GM20000 (cell line): ENCODE results near the gene CCDC88C.

Experiments used
- DNase-seq: peaks from one replicate; pipeline ENCODE4 v3.0.0; 2012; ENCODE audit warnings: low spot score
- TF ChIP-seq, protein P1 (sequence below): IDR thresholded peaks from 2 replicates; pipeline ENCODE4 v1.5.1; 2012; ENCODE audit warnings: mild to moderate bottlenecking, control low read depth; ENCODE audit errors: extremely low read depth, missing control alignments

CCDC88C gene

DNA sequence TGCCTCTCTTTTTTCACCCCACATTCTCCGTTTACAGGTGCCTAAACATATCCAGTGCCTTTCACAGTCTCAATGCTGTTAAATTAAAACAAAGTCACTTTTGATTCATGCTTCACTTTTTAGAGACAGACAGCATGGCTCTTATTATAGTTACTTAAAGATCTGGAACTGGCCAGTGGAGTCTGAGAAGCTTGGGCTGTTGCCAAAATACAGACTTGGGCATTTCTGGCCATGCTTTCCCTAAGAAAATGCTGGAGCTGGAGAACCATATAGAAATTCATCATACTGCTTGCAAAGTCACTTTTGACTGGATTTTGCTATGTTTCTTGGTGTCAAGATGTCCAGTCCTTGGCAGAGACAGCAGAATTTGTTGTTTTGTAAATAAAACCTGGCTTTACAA is 161.0 kb downstream of the CCDC88C start:
- no peak for DNase-seq
- TF ChIP-seq, protein P1, sequence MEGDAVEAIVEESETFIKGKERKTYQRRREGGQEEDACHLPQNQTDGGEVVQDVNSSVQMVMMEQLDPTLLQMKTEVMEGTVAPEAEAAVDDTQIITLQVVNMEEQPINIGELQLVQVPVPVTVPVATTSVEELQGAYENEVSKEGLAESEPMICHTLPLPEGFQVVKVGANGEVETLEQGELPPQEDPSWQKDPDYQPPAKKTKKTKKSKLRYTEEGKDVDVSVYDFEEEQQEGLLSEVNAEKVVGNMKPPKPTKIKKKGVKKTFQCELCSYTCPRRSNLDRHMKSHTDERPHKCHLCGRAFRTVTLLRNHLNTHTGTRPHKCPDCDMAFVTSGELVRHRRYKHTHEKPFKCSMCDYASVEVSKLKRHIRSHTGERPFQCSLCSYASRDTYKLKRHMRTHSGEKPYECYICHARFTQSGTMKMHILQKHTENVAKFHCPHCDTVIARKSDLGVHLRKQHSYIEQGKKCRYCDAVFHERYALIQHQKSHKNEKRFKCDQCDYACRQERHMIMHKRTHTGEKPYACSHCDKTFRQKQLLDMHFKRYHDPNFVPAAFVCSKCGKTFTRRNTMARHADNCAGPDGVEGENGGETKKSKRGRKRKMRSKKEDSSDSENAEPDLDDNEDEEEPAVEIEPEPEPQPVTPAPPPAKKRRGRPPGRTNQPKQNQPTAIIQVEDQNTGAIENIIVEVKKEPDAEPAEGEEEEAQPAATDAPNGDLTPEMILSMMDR: no peak

DNA sequence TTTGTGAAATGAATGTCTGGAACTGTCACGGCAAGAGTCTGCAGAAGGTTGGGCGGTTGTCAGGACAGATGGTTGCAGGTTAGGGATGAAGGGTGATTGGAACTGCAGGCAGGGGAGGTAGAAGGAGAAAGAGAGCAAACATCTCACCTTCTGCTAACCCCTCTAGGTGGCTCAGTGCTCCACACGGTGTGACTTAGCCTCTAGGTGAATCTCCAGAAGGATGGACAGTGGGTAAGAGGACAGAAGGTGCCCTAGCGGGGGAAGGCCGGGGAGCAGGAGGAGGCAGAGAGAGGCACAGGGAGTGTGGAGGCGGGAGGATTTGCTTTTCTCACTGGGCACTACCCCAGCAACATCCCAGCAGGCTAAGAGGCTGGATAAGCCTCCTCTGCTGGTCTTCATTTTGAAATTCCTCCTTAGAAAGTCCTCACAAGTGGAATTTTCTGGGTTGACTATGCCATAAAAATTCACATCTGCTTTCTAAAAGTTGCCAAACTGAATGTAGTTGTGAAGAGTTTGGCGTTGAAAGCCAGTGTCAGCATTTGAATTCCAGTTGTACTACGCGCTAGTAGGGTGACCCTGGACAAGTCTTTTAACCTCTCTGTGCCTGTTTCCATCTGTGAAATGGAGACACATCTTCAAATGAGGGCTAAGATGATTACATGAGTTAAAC is 162.5 kb downstream of the CCDC88C start:
- TF ChIP-seq, protein P1: no peak
- no peak for DNase-seq

DNA sequence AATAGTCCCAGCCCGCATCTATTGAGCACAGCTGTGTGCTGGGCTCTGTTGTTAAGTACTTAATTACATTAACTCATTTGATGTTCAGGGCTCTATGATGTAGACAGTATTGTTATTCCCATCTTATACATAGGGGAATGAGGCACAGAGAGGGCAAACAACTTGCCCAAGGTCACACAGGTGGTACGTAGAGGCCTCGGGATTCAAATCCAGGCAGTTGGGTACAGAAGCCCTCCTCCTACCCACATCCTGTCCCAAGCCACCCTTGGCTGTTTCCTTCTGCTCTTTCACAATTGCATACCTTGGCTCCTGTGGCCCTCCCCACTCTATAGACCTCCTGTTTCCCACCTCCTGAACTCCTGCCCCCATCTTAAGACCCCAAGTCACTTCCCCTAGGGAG is 163.2 kb downstream of the CCDC88C start:
- TF ChIP-seq, protein P1: no peak

DNA sequence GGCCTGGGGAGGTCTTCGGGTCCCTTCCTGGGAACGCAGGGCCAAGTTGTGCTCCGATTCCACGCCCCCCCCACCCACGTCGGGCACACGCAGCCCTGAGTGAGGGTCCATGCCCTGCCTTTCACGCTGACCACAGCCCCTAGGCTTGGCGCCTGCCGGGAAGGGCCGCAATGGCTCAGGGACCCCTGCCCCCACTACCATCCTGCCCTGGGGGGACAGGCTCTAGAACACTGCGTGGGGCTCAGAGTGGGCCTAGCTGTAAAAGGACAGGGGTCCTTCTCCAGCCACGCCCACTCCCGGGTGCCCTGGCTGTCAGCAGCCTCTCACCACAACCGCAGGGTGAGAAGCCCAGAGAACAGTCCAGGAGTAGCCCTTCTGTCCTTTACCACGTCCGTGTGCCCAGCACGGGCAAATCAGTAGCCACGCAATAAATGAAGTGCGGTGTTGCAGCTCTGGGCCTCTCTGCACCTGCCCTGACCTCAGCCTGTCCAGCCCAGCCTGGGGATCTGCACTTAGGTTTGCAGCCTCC is 163.8 kb downstream of the CCDC88C start:
- no peak for DNase-seq

More for the DNA sequence above, 163.2 kb downstream of the CCDC88C start:
- no peak for DNase-seq

DNA sequence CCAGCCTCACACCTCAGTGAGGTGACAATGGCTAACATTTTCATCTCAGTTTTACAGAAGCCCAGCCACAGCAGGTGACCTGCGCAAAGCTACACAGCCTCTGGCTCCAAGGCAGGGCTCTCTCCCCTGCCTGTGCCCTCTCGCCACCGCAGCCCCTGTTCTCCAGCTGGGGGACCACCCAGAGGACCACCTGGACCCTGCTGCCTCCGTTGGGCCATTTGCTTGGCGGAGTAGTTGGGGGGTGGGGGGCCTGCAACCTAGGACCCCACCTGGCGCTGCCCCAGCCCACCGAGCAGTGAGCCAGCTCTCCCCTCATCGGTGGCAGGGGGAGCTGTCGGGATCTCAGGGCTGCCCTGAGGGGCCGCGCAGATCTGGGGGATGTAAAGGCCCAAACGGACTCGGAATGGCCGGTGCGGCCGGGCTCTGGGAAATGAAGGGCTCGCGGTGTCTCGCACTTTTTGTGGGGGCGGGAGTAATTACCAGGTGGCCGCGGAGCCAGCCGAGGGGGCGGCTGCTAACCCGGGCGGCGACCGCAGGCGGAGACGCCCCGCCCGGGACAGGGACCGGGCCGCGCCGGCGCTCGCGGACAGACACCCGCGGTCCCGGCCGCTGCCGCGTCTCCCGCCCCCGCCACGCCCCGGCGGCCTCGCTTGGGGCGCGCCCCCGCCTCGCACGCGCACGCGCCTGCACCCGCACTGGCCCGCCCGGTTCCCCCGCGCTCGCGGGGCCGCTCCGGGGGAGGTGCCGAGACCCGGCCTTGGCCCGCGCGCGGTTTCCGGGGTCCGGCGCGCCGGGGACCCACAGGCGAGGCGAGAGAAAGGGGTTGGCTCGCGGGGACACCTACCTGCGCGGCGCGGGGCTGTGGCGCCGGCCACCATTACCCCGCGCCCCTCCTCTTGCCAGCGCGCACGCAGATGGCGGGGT is 164.5 kb downstream of the CCDC88C start:
- DNase-seq: peak; percentile 78

More for the DNA sequence above, 163.8 kb downstream of the CCDC88C start:
- TF ChIP-seq, protein P1: no peak

DNA sequence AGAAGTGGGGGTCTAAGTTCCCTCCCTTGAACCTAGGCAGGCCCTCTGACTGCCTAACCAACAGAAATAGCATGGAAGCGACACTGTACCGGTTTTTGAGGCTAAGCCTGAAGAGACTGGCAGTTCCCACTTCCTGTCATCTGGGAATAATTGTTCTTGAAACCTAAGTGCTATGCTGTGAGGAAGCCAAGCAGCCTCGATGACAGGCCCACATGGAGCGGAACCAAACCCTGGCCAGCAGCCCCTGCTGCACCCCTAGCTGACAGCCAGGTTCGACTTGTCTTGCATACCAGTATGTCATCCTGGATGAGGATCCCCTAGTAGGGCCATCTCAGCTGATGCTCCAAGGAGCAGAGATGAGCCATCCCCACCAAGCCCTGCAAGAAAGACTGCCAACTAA is 166.7 kb downstream of the CCDC88C start:
- DNase-seq: no peak
- TF ChIP-seq, protein P1: no peak

More for the DNA sequence above, 164.5 kb downstream of the CCDC88C start:
- TF ChIP-seq, protein P1: no peak
